Activated CD8-positive, alpha-beta T cell treated with anti-CD3 and anti-CD28 coated beads for 36 hours (primary cell): ENCODE data around the gene SMARCB1. TPM values are rescaled to one million over a fixed set of nuclear protein-coding genes. Genes with fewer than 3 reads are reported as not detected.

Source experiments
- ATAC-seq: fragments of 200-7000 bp; cut with Tn5 transposase; one replicate; pipeline ENCODE4 v1.10.0; 2021; ENCODE audit warnings: mild to moderate bottlenecking, moderate library complexity
- CTCF ChIA-PET: fragments of 350-600 bp; sonication (Branson Sonifier 250); formaldehyde crosslinking; loops from one replicate; lab custom pipeline; 2021; ENCODE audit warnings: antibody characterized with exemption; lab: Charles Lee
- POLR2A ChIA-PET: fragments of 350-600 bp; sonication (Branson Sonifier 250); formaldehyde crosslinking; loops from one replicate; lab custom pipeline; 2021; ENCODE audit warnings: antibody characterized with exemption; lab: Charles Lee
- DNase-seq: peaks from one replicate; pipeline ENCODE4 v3.0.0-alpha.2; 2020
- H3K27ac Mint-ChIP-seq: one replicate; pipeline ENCODE4 v1.8.0; 2021; ENCODE audit warnings: mild to moderate bottlenecking, mixed read lengths
- H3K27me3 Mint-ChIP-seq: one replicate; pipeline ENCODE4 v1.8.0; 2021; ENCODE audit warnings: mixed read lengths
- H3K36me3 Mint-ChIP-seq: one replicate; pipeline ENCODE4 v1.8.0; 2021; ENCODE audit warnings: low read depth, mixed read lengths
- H3K4me1 Mint-ChIP-seq: one replicate; pipeline ENCODE4 v1.8.0; 2021; ENCODE audit warnings: low read depth, mixed read lengths
- H3K4me3 Mint-ChIP-seq: one replicate; pipeline ENCODE4 v1.8.0; 2021; ENCODE audit warnings: mild to moderate bottlenecking, moderate library complexity, mixed read lengths
- H3K9me3 Mint-ChIP-seq: one replicate; pipeline ENCODE4 v1.8.0; 2021; ENCODE audit warnings: mixed read lengths
- intact Hi-C: fragments of 100-400 bp; cut with micrococcal nuclease; formaldehyde crosslinking; loops from one replicate; pipeline ENCODE4 v1.10.0; 2022
- total RNA-seq, 2 experiments: library from RNA; stranded (reverse); gene quantifications; one replicate each; pipeline ENCODE4 v1.2.3, GENCODE V29; 2021
- TF ChIP-seq, protein P1 (sequence below): fragments of 200-600 bp; IDR thresholded peaks from one replicate; pipeline ENCODE4 v1.8.0; 2022; ENCODE audit warnings: antibody characterized with exemption, mild to moderate bottlenecking

The SMARCB1 gene
- total RNA-seq, 2 experiments from 2014 or later: 82.8 to 86.3 TPM

DNA sequence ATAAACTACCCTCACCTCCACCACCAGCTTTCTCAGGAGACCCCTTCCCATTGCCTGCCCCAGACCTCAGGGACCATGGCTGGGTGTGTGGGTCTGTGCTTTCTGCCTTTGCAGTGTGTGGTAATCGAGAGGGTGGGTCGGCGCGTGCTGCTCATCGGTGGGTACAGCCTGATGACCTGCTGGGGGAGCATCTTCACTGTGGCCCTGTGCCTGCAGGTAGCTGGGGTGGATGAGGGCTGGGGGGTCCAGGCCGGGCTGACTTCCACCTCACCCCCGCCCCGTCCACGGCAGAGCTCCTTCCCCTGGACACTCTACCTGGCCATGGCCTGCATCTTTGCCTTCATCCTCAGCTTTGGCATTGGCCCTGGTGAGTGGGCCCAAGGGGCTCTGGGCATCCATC, 96.9 kb downstream of the SMARCB1 start:
- TF ChIP-seq, protein P1, sequence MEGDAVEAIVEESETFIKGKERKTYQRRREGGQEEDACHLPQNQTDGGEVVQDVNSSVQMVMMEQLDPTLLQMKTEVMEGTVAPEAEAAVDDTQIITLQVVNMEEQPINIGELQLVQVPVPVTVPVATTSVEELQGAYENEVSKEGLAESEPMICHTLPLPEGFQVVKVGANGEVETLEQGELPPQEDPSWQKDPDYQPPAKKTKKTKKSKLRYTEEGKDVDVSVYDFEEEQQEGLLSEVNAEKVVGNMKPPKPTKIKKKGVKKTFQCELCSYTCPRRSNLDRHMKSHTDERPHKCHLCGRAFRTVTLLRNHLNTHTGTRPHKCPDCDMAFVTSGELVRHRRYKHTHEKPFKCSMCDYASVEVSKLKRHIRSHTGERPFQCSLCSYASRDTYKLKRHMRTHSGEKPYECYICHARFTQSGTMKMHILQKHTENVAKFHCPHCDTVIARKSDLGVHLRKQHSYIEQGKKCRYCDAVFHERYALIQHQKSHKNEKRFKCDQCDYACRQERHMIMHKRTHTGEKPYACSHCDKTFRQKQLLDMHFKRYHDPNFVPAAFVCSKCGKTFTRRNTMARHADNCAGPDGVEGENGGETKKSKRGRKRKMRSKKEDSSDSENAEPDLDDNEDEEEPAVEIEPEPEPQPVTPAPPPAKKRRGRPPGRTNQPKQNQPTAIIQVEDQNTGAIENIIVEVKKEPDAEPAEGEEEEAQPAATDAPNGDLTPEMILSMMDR: no peak
- no peaks in the 10 kb centered on the region for H3K36me3 Mint-ChIP-seq
- H3K4me1 Mint-ChIP-seq: no peaks in the 10 kb centered on the region
- no peak for DNase-seq
- CTCF ChIA-PET: no interaction called here
- H3K4me3 Mint-ChIP-seq: no peak overlapping the region
- POLR2A ChIA-PET: no interaction called here
- ATAC-seq: no peak
- H3K27ac Mint-ChIP-seq: no peak overlapping the region
- no peaks in the 10 kb centered on the region for H3K27me3 Mint-ChIP-seq
- no peaks in the 10 kb centered on the region for H3K9me3 Mint-ChIP-seq
- intact Hi-C loops: no loop called here

DNA sequence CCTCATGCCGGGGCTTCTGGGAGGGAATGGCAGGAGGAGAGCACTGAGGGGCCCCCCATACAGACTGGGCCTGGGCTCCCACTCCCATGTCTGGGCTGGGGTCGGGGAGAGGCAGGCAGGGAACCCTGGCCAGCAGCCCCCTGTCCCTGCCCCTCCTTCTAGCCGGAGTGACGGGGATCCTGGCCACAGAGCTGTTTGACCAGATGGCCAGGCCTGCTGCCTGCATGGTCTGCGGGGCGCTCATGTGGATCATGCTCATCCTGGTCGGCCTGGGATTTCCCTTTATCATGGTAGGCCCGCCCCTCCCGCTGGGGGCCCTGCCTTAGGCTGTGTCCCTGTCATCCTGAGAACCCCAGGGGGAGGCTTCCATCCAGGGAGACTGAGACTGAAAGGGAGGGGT, 97.4 kb downstream of the SMARCB1 start:
- H3K4me3 Mint-ChIP-seq: no peak overlapping the region
- no peaks in the 10 kb centered on the region for H3K27me3 Mint-ChIP-seq
- DNase-seq (no peak), ATAC-seq (no peak)
- TF ChIP-seq, protein P1: no peak
- CTCF ChIA-PET: no interaction called here
- H3K9me3 Mint-ChIP-seq: no peaks in the 10 kb centered on the region
- POLR2A ChIA-PET: interaction anchor here (1.1 to 1.3 kb wide), 2 partner anchors 8 to 9 kb away, joined by 3 read pairs; no protein-coding TSS in a partner anchor
- intact Hi-C loops: no loop called here
- H3K36me3 Mint-ChIP-seq: no peaks in the 10 kb centered on the region
- H3K4me1 Mint-ChIP-seq: no peaks in the 10 kb centered on the region
- no peak overlapping the region for H3K27ac Mint-ChIP-seq

Other genes starting within 250 kb of the SMARCB1 start
- gene IGLL1, start 206.7 kb upstream of the SMARCB1 start, total RNA-seq: not detected
- gene DRICH1, start 154.6 kb upstream of the SMARCB1 start, total RNA-seq: under 1 TPM in 1 of 2 experiments, not detected in 1; 0.23 TPM
- 10 to 100 TPM; 11.9 to 16.7 TPM for gene RGL4, start 96.0 kb upstream of the SMARCB1 start, total RNA-seq
- gene ZNF70, start 35.9 kb upstream of the SMARCB1 start, total RNA-seq: 1 to 10 TPM; 1.7 TPM
- gene VPREB3, start 32.5 kb upstream of the SMARCB1 start, total RNA-seq: not detected
- 1 to 10 TPM; 1.1 to 2.1 TPM for gene C22orf15, start 24.0 kb upstream of the SMARCB1 start, total RNA-seq
- gene CHCHD10, start 19.0 kb upstream of the SMARCB1 start, total RNA-seq: 100 to 1,000 TPM; 197 to 212 TPM
- 1 to 10 TPM in 1 of 2 experiments, under 1 TPM in 1; 0.85 to 1.4 TPM for gene MMP11, start 14.1 kb upstream of the SMARCB1 start, total RNA-seq
- gene DERL3, start 52.0 kb downstream of the SMARCB1 start, total RNA-seq: 1 to 10 TPM; 5.4 to 7.6 TPM
- gene SLC2A11, start 70.9 kb downstream of the SMARCB1 start, total RNA-seq: 1 to 10 TPM; 8.0 to 8.6 TPM
- 1,000 to 10,000 TPM; 1,485 to 1,525 TPM for gene MIF, start 107.4 kb downstream of the SMARCB1 start, total RNA-seq
- gene GSTT2B, start 174.2 kb downstream of the SMARCB1 start, total RNA-seq: not detected
- gene DDTL, start 179.9 kb downstream of the SMARCB1 start, total RNA-seq: not detected
- 100 to 1,000 TPM; 116 to 119 TPM for gene DDT, start 187.5 kb downstream of the SMARCB1 start, total RNA-seq
- gene GSTT2, start 193.2 kb downstream of the SMARCB1 start, total RNA-seq: not detected
- gene GSTT4, start 218.5 kb downstream of the SMARCB1 start, total RNA-seq: not detected
- 100 to 1,000 TPM; 118 to 125 TPM for gene CABIN1, start 224.3 kb downstream of the SMARCB1 start, total RNA-seq